Endometrial microvascular endothelial cells (primary cell): ENCODE measurements around the gene PHAX. TPM values are rescaled to one million over a fixed set of nuclear protein-coding genes. Genes with fewer than 3 reads are reported as not detected.
"Not testable (repeated sequence)": the region's sequence is repeated elsewhere in the genome, so short reads cannot be mapped to it uniquely, and the experiment has no call there.

Experiments used
- in situ Hi-C: cut with HindIII; loops from 2 replicates; pipeline ENCODE4 v1.10.0; 2017; ENCODE audit warnings: low sequenced_read_pairs, low pct_unique_long_range_greater_than_20kb; ENCODE audit errors: inconsistent ontology term
- total RNA-seq: library from RNA; depleted of rRNA; stranded (reverse); fragments of >200 nt; gene quantifications from one replicate; pipeline ENCODE4 v1.2.3, GENCODE V29; 2015; ENCODE audit errors: inconsistent ontology term

PHAX gene, protein sequence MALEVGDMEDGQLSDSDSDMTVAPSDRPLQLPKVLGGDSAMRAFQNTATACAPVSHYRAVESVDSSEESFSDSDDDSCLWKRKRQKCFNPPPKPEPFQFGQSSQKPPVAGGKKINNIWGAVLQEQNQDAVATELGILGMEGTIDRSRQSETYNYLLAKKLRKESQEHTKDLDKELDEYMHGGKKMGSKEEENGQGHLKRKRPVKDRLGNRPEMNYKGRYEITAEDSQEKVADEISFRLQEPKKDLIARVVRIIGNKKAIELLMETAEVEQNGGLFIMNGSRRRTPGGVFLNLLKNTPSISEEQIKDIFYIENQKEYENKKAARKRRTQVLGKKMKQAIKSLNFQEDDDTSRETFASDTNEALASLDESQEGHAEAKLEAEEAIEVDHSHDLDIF
- total RNA-seq: 33.5 TPM

DNA sequence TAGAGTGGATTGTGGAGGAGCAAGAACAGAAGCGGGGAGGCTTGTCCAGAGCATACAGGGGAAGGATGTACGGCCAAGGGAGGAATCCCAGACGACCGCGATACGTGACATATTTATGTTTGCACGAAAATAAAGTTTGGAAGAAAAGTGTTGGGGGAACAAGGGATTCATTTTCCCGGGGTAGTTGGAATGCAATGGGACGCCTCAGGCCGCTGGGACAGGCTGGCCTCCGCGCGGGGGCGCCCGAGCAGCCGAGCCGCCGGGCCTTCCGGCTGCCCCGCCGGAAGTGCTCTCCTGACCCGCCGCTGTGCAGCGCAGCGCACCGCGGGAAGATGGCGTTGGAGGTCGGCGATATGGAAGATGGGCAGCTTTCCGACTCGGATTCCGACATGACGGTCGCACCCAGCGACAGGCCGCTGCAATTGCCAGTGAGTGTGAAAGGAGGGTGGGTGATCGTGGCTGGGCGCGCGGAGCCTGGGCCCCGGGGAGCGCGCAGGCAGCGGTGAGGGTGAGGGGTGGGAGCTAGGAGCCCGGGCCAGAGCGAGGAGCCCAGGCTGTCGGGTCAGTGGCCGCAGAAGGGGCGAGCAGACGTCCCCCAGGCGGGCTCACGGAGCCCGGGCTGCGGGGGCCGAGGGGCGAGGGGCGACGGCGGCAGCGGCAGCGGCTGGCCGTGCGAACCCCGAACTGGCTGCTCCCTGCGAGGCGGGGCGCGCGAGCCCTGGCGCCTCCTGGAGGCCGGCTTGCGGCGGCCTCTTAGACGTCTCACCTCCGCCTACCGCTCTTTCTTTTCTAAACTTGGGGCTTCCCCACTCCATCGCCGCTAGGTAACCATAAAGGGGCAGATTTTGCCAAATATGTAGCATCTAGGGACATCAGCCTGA, at the start of gene PHAX:
PHAX (plus strand) TSS at position 317 of the 881 bp plus-strand sequence; CDS start at position 333, 16 bp downstream.
- in situ Hi-C loops: no loop called here

DNA sequence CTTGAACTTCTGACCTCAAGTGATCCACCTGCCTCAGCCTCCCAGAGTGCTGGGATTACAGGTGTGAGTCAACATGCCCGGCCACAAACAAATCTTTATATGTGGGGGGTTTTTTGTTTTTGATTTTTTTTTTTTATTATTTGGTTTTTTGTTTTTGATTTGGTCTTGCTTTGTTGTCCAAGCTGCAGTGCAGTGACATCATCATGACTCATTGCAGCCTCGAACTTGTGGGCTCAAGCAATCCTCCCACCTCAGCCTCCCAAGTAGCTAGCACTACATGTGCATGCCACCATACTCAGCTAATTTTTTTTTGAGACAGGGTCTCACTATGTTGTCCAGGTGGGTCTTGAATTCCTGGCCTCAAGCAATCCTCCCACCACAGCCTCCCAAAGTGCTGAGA, 48.1 kb upstream of the PHAX start:
- in situ Hi-C loops: no loop called here

DNA sequence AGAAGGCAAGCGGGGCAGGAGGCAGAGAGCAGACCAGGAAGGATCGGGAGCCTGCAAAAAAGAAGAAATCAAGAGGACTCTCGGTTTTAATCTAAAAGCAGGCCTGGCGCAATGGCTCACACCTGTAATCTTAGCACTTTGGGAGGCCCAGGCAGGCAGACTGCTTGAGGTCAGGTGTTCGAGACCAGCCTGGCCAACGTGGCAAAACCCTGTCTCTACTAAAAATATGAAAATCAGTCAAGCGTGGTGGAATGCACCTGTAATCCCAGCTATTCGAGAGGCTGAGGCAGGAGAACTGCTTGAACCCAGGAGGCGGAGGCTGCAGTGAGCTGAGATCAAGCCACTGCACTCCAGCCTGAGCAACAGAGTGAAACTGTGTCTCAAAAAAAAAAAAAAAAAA, 45.6 kb upstream of the PHAX start:
- in situ Hi-C loops: not testable (repeated sequence)

DNA sequence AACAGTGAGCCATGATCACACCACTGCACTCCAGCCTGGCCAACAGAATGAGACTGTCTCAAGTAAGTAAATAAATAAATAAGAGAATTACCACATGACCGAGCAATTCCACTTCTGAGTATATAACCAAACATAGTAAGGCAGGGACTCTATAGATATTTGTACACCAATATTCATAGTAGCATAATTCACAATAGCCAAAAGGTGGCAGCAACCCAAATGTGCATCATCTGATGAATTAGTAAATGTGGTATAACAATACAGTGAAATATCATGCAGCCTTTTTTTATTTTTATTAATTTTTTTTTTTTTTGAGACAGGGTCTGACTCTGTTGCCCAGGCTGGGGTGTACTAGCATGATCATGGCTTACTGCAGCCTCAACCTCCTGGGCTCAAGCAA, 38.8 kb upstream of the PHAX start:
- in situ Hi-C loops: no loop called here

DNA sequence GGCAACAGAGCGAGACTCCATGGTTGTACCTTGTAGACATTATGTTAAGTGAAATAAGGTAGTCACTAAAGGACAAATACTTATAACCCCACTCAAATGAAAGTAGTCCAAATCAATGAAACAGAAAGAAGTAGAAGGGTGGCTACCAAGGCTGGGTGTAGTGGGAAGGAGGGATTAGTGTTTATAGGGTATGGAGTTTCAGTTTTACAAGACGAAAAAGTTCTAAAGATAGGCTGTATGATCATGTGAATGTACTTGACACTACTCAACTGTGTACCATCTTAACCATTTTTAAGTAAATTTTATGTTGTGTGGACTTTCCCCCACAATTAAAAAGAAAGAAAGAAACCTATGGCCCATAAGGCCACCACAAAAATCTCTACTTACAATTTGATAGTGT, 37.9 kb upstream of the PHAX start:
- in situ Hi-C loops: no loop called here

DNA sequence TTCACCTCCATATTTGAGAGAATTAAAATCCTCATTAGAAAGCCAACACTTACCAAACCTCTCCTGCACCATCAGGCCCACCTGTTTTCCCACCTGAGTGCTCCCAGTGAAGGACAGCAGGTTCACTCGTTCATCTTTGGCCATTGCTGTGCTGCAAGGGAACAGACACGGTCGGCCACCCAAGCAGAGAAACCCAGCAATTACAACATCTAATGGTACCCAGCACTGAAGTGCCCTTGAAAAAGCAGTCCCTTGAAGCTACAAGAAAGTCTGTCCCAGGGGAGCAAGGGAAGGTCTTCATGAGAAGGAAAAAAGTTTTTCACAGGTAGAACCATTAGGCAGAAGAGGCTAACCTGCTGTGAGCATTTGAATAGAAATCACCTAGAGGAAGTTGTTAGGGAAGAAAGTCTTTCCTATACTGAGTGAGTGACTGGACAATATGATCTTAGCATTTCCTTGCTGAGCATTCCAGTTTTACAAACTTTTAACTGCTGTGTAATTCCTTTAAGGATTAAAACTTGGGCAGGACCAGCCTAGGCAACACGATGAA, 32.5 kb upstream of the PHAX start:
- in situ Hi-C loops: no loop called here

DNA sequence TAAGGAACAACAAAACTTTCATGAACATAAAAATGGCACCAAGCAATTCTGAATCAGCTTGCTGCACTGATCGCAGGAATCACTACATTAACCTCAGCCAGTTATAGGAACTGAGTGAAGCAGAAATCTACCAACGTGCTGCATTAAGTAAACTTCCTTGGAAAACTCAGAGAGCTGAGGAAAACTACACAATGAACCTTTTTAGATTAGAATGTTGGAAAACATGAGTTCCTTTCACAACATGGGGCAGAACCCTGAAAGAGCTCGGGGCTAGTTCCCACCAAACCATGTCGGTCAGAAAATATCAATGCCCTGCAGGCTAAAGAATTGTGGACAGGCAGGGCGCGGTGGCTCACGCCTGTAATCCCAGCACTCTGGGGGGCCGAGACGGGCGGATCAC, 25.1 kb upstream of the PHAX start:
- in situ Hi-C loops: no loop called here

DNA sequence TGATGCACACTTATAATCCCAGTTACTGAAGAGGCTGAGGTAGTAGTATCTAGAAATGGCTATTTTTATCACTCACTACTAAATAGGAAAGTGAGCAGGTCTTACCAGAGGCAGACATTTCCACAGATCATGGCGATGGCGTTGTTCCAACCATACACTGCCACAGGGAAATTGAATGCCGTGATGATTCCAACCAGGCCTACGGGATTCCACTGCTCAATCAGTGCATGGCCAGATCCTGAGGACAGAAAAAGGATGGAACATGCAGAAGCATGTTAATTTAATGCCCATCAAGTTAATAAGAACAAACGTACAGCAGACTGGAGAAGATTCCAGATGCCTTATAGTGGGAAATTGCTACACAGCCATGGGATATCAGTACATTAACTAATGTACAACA, 23.8 kb upstream of the PHAX start:
- in situ Hi-C loops: no loop called here

DNA sequence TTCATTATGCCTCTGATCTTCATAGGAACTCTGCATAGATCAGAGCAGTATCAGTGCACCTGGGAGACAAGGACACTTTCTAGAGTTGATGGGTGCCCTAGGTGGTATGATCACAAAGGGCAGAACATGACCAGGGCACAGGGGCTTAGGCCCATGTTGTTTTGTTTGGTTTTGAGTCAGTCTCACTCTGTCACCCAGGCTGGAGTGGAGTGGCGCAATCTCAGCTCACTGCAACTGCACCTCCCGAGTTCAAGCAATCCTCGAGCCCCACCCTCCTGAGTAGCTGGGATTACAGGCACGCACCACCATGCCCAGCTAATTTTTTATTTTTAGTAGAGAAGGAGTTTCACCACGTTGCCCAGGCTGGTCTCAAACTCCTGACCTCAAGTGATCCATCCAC, 23.3 kb upstream of the PHAX start:
- in situ Hi-C loops: no loop called here

DNA sequence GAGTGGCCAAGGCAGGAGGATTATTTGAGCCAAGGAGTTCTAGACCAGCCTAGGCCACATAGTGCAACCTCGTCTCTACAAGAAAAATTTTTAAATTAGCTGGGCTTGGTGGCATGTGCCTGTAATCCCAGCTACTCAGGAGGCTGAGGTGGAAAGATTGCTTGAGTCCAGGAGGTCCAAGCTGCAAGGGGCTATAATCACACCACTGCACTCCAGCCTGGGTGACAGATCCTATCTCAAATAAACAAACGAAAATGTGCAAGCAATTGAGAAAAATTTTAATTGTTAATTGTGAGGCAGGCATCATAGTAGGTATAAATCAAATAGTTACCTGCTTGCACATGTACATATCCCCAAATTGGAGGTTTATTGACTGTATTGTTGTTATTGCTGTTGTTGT, 21.0 kb upstream of the PHAX start:
- in situ Hi-C loops: no loop called here

DNA sequence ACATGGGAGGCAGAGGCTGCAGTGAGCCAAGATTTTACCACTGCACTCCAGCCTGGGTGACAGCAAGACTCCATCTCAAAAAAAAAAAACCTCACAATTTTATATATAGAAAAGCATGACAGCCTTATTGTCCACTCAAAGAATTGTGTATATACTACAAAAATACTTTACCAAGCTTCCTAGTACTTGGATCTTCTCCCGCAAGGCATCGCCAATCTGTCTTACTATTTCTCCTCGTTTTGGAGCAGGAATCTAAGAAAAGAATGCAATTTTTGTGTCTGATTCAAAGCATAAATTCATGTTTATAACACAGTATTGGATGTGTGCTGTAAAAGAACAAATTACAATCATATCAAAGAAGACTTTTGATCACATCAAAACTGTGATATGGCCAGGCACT, 17.0 kb upstream of the PHAX start:
- in situ Hi-C loops: no loop called here

DNA sequence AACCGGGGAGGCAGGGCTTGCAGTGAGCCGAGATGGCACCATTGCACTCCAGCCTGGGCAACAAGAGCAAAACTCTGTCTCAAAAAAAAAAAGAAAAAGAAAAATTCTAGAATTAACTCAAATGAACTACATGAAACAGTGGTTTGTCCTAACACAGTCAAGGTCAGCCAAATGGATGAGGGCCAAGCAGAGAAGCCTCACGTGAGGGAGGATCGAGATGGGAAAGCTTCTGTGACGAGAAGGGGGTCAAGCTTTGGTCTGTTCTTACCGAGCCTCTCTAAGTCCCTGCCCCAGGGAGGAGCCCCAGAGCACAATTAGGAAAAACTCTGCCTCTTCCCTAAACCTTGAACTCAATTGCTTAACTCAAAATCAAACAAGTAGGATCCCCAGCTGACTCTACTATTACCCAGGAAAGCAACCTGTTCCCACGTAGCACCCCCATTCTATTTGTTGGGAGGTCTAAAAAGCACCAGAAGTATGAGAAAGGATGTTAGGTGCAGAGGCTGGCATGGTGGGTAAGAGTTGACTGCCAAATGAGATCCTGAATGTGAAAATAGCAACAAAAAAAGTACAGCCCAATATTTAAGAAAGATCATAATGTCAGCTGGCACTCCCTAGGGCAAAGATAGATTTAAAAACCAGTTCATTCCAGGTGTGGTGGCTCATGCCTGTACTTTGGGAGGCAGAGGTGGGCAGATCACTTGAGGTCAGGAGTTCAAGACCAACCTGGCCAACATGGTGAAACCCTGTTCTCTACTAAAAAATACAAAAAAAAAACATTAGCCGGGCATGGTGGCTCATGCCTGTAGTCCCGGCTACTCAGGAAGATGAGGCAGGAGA, 13.0 kb upstream of the PHAX start:
- in situ Hi-C loops: no loop called here

DNA sequence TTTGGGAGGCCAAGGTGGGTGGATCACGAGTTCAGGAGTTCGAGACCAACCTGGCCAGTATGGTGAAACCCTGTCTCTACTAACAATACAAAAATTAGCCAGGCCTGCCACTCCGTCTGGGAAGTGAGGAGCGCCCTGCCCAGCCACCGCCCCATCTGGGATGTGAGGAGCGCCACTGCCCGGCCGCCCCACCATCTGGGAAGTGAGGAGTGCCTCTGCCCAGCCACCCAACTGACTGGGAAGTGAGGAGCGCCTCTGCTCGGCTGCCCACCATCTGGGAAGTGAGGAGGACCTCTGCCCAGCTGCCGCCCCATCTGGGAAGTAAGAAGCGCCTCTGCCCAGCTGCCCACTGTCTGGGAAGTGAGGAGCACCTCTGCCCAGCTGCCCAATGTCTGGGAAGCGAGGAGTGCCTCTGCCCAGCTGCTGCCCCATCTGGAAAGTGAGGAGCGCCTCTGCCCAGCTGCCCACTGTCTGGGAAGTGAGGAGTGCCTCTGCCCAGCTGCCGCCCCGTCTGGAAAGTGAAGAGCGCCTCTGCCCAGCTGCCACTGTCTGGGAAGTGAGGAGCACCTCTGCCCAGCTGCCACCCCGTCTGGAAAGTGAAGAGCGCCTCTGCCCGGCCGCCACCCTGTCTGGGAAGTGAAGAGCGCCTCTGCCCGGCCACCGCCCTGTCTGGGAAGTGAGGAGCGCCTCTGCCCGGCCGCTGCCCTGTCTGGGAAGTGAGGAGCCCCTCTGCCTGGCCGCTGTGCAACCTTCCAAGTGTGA, 11.0 kb upstream of the PHAX start:
- in situ Hi-C loops: no loop called here

DNA sequence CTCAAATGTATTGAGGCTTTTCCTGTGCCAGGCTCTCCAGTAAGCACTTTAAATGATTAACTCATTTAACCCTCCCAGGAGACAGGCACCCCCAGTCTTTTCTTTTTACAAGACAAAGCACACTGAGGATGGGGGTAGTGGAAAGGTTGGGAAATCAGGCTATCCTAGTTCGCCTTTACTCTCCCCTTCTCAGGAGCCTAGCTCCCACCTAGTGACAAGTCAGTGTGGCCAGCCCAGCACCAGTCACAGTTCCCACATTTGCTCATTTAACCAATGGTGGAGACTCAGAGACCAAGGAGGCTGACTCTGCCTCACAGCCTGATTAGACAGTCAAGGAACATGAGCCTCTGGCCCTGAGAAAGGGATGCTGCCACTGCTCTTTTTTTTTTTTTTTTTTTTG, 9.2 kb upstream of the PHAX start:
- in situ Hi-C loops: no loop called here

DNA sequence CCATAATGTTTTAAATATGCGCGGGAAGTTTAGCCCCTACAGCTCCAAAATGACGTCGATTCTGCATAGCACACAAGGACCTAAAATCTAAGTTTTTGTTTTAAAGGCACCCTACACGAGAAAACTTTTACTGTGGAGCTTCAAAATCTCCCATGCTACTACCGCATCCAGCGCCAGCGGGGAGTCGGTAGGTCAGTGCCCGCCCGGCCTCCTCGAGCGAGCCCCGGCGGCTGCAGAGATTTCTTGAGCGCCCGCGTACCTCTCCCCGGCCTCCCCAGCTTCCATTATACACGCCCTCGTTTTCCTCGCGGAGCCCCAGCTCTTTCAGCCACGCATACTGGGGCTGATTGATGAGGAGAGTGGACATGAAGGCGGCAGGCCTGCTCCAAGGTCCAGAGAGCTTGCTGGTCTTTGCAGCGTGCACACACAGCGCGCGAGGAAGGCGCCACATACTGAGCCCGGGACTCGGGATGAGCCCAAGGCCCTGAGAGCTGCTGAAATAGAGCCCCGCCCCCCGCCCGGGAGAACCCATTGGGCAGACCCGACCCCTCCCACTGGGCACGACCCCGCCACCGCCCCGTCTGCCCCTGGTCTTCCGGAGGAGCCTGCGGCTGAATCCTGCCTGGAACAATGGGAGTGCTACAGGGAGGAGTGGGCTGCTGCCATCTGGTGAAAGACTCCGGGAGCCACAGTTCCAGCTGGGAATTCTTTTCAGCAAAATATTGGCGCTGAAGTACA, 5.8 kb upstream of the PHAX start, which contains the start of gene ALDH7A1:
ALDH7A1 (minus strand) TSS at position 472 of the 738 bp plus-strand sequence; CDS start at position 451, 21 bp downstream.
- in situ Hi-C loops: no loop called here

DNA sequence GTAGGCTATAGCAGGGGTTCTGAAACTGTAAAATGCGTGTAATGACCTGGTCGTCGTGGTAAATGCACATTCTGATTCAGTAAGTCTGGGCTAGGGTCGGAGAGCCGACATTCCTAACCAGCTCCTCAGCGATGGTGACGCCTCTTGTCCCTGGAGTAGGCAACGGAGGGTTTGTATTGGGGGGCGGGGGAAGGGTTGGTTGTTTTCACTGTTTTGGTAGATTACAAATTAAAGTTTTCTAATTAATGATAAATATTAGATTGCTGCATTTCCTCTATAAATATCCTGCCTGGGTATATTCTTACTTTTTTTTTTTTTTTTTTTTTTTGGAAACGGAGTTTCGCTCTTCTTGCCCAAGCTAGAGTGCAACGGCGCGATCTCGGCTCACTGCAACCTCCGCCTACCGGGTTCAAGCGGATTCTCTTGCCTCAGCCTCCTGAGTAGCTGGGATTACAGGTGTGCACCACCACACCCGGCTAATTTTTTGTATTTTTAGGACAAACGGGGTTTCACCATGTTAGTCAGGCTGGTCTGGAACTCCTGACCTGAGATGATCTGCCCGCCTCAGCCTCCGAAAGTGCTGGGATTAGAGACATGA, 5.2 kb upstream of the PHAX start:
- in situ Hi-C loops: no loop called here

DNA sequence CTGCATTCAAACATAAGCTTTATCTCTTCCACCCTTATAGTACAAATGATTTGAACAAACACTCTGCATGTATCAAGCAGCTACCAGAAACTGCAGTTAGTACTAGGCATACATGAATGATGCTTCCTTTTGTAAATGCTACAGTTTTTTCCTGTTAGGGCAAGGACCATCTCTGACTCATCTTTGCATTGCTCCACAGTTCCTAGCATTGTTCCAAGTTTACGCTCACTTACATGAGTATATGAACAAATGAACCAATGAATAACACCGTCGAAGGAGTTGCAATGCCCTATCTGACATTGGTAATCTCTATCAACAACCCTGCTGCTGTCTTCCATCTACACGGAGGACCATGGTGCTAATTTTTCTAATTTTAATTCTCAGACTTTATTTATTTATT, 3.6 kb upstream of the PHAX start:
- in situ Hi-C loops: no loop called here
